G401.6 (cell line): ENCODE data around the gene ISYNA1.
"Not testable (repeated sequence)": the region's sequence is repeated elsewhere in the genome, so short reads cannot be mapped to it uniquely, and the experiment has no call there.

Experiments used
- FAIRE-seq: peaks from 2 replicates; lab custom pipeline; 2012; peaks lifted over from hg19 to GRCh38; lab: Jason Lieb, UNC

ISYNA1 gene

DNA sequence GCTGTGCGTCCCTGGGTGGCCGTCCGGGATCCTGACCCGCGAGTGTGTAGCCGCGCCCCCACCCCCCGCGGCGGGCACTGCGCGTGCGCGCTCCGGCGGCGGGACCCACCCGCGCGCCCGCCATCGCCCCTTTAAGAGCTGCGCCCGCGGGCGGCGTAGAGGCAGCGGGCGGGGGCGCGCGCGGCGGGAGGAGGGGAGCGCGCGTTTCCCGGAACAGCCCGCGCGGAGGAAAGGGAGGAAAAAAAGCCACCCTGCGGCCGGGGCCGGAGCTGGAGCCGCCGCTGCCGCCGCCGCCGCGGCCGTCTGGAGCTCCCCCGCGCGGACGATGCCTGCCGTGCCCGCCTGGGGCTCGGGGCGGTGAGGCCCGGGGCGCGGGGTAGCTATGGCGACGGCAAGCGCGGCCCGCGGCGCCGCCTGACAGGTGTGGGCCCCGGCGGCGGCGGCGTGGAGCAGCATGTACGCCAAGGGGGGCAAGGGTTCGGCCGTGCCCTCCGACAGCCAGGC lies 18.7 kb downstream of the ISYNA1 start, which contains the start of gene SSBP4:
TSS of gene SSBP4 (plus strand) at position 204 of the 504 bp plus-strand sequence. CDS start at position 455, 251 bp downstream.
- FAIRE-seq, result no peak

GRCh38 chr19:18418483-18419194 lies 19.3 kb downstream of the ISYNA1 start:
- FAIRE-seq, result no peak

GRCh38 chr19:18418029-18418482 lies 19.9 kb downstream of the ISYNA1 start:
- FAIRE-seq, result no peak

GRCh38 chr19:18417250-18418028 lies 20.5 kb downstream of the ISYNA1 start:
- FAIRE-seq, result peak; percentile 94

DNA sequence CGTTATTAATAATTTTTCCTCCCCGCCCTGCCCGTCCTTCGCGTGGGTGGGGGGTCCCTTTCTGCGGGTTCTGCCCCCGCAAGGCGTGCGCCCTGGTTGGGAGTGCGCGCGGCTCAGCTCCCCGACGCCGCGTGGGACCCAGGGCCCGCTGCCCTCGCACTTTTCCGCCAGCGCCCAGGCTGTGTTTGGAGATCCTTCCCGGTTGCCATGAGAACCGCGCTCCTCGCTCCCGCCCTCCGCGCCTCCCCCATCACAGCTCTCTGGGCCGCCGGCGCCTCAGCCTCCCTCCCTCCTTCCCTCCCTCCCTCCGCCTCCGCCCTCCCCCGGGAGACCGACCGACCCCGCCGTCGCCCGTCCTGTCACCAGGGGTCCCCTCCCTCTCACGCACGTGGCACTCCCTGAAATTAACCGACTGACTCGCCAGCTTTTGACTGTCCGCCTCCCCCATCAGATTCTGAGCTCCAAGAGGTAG lies 21.1 kb downstream of the ISYNA1 start:
- no peak for FAIRE-seq

DNA sequence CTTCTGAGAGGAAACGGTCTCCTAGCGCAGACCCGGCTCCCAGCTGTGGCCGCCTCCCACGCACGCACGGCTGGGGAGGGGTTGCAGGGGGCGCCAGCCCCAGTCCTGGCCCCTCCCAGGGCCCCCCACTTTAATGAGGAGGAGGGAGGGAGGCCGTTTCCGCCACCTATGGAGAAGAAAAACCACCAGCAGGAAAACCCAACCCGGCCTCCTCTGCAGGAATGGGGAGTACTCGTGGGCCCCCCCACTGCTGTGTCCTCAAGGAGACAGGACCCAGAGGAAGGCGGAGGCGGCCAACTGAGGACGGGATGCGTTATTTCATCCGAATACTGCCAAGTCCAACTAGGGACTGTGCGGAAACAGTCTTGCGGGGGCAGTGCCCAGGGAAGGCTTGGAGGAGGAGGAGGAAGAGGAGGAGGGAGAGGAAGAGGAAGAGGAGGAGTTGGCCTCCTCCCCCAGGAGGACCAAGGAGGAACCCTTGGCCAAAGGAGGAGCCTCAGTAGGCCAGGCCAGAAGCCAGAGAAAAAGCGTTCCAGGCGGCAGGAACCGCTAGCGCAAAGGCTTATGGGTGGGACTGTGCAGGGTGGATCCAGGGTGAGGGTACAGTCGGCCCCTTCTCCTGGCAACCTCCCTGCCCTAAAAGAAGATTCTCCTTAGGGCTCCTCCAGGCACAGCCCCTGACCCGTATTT lies 22.6 kb downstream of the ISYNA1 start:
- peak; percentile 90 for FAIRE-seq

GRCh38 chr19:18414504-18415177 lies 23.3 kb downstream of the ISYNA1 start:
- FAIRE-seq, result peak; percentile 8

DNA sequence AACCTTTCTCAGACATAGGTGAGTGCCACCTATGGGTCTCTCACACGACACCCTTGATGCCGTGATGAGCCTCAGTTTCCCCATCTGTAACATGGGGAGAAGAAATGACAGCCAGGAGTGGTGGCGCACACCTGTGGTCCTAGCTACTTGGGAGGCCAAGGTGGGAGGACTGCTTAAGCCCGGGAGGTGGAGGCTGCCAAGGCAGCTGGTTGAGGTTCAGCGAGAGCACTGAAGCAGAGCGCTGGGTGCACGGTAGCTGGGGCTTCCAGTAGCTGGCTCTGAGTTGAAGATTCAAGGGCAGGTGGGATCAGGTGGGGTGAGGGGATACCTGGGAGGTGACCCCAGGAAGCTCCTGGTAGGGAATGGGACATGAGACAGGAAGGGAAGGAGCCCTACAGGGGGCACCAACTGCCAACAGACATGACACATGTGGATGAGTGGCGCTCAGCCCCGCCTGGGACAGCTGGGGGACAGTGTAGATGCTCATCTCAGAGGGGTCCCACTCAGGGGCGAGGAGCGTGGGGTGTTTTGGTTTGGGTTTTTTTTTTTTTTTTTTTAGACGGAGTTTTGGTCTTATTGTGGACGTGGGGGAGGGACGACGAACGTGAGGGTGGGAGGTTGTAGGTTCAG lies 25.2 kb downstream of the ISYNA1 start:
- no peak for FAIRE-seq

- FAIRE-seq, result no peak
These were observed 29.9 kb downstream of the ISYNA1 start for GRCh38 chr19:18408053-18408476.

GRCh38 chr19:18406749-18407148 lies 31.2 kb downstream of the ISYNA1 start:
- FAIRE-seq, result no peak

GRCh38 chr19:18405754-18406153 lies 32.2 kb downstream of the ISYNA1 start:
- not testable (repeated sequence) for FAIRE-seq

DNA sequence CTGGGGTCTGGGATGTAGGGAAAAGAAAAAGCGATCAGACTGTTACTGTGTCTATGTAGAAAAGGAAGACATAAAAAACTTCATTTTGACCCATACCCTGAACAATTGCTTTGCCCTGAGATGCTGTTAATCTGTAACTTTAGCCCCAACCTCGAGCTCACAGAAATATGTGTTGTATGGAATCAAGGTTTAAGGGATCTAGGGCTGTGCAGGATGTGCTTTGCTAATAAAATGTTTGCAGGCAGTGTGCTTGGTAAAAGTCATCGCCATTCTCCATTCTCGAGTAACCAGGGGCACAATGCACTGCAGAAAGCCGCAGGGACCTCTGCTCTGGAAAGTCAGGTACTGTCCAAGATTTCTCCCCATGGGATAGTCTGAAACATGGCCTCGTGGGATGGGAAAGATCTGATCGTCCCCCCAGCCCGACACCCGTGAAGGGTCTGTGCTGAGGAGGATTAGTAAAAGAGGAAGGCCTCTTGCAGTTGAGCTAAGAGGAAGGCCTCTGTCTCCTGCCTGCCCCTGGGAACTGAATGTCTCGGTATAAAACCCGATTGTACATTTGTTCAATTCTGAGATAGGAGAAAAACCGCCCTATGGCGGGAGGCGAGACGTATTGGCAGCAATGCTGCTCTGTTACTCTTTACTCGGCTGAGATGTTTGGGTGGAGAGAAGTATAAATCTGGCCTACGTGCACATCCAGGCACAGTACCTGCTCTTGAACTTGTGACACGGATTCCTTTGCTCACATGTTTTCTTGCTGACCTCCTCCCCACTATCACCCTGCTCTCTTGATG lies 35.3 kb downstream of the ISYNA1 start:
- FAIRE-seq, result not testable (repeated sequence)

DNA sequence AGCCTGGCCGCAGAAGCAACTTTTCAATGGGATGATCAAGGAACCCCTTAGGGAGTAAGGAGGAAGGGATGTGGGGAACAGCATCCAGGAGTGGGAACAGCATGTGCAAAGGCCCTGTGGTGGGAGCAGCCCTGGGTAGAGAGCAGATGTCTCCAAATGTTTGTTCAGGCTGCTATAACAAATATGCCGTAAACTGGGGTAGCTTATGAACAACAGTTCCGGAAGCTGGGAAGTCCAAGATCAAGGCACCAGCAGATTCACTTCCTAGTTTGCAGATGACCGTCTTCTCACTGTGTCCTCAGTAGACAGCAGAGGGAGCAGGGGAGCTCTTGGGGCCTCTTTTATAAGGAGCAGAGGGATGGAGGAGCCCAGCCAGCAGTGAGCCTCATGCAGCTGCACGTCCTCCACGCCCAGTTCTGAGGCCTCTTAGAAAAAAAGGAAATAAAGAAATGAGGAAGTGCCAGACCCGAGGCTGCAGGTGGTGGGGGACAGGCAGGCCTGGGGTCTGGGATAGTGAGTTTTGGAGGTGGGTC lies 36.3 kb downstream of the ISYNA1 start:
- FAIRE-seq, result peak; percentile 78

- no peak for FAIRE-seq
These were observed 38.9 kb downstream of the ISYNA1 start for GRCh38 chr19:18399008-18399407.

- no peak for FAIRE-seq
These were observed 40.4 kb downstream of the ISYNA1 start, which contains the start of gene LRRC25 for GRCh38 chr19:18397242-18398202. Gene LRRC25 (minus strand): TSS chr19:18397622. CDS start chr19:18396963, 659 bp downstream.

DNA sequence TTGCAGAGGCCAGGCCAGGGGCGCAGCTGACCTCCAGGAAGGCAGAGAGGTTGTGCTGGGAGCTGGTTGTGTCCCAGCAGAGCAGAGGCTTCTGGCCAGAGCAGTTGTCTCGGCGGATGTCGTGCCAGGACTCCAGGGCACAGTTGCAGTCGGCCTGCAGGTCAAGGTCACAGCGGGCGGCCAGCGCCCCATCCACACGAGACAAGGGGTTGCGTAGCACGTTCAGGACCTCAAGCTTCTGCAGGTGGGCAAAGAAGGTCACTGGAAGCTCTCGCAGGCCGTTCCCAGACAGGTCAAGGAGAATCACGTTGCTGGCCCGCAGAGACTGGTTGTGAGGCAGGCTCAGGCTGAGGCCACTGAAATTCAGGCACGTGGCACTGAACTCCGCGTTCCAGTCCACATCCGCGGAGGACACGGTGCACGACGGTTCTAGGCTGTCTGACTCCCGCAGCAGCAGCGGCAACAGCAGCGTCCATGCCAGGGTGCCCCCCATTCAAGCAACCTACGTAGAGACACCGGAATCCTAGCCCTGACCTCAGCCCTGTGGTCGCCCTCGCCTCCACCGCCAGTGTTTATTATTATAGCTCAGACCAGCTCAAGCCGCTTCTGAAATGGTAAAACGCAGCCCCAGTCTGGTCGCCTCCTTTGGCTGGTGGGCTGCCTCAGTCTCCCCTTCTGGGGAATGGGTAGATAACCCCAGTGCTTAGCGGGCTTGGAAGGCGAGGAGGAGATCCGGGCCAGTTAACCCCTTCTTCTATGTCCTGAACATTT lies 41.3 kb downstream of the ISYNA1 start:
- no peak for FAIRE-seq

GRCh38 chr19:18393836-18394235 lies 44.1 kb downstream of the ISYNA1 start:
- FAIRE-seq, result no peak

DNA sequence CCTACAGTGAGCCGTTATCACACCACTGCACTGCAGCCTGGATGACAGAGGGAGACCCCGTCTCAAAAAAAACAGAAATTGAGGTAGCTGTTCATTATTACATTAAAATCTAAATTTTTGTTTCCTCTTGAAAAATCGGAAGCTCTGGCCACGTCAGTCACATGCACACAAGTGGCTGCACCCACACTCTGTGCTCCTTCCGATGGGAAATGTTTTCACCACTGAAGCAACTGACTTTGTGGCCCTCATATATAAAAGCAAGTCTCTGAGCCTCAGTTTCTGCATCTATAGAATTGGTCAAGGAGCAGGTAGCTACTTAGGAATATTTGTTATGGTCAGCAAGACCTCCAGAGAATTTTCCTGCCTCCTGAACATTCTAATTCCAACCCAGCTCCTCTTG lies 45.0 kb downstream of the ISYNA1 start:
- no peak for FAIRE-seq
